LNCaP clone FGC (cell line): ENCODE measurements around the gene CNTROB.
A peak's percentile ranks its signal among the peaks of the same experiment; 100 is the strongest.

Experiments used
- DNase-seq: peaks from one replicate; pipeline ENCODE4 v3.0.0-alpha.2; 2011; ENCODE audit warnings: low read depth
- H3K4me3 ChIP-seq: 2 replicates; pipeline ENCODE4 v1.5.1; 2011; ENCODE audit warnings: mild to moderate bottlenecking, low read depth, low read length, control low read depth
- CTCF ChIP-seq: IDR thresholded peaks from 2 replicates; pipeline ENCODE4 v1.5.1; 2012; ENCODE audit warnings: mild to moderate bottlenecking; ENCODE audit not compliant: control insufficient read depth, insufficient read depth; ENCODE audit errors: extremely low read depth

CNTROB gene

GRCh38 chr17:7911116-7911515, 20.9 kb upstream of the CNTROB start:
- H3K4me3 ChIP-seq, result no peak overlapping the region
- no peak for TF ChIP-seq CTCF
- no peak for DNase-seq

GRCh38 chr17:7912927-7913524, 19.0 kb upstream of the CNTROB start:
- H3K4me3 ChIP-seq, result no peak overlapping the region
- DNase-seq, result peak; percentile 78
- TF ChIP-seq CTCF, result peak; percentile 76

GRCh38 chr17:7915179-7915610, 16.8 kb upstream of the CNTROB start:
- no peak for TF ChIP-seq CTCF
- peak; percentile 32 for DNase-seq
- H3K4me3 ChIP-seq, result peak overlapping the region; percentile 76

- H3K4me3 ChIP-seq, result peak within 1 kb of the TSS; percentile 76
- DNase-seq, result peak; percentile 91
- TF ChIP-seq CTCF, result no peak
Observed at GRCh38 chr17:7915611-7916384, 16.2 kb upstream of the CNTROB start, which contains the start of gene RNF227. TSS of gene RNF227 (minus strand) at chr17:7916289. CDS start at chr17:7916195, 94 bp downstream.

- H3K4me3 ChIP-seq, result peak overlapping the region; percentile 50
- no peak for TF ChIP-seq CTCF
- DNase-seq, result no peak
Observed at GRCh38 chr17:7916385-7916682, 15.7 kb upstream of the CNTROB start.

GRCh38 chr17:7916808-7917207, 15.2 kb upstream of the CNTROB start:
- TF ChIP-seq CTCF, result no peak
- H3K4me3 ChIP-seq, result peak overlapping the region; percentile 50; the same call in 1 of the 2 replicates
- no peak for DNase-seq
